HG03064 (cell line): ENCODE data around the gene RIN3.

Experiments used
- ATAC-seq: cut with Tn5 transposase; IDR thresholded peaks from one replicate; pipeline ENCODE4 v1.9.1; 2021; ENCODE audit warnings: low read depth; ENCODE audit not compliant: unreplicated experiment

The RIN3 gene

DNA sequence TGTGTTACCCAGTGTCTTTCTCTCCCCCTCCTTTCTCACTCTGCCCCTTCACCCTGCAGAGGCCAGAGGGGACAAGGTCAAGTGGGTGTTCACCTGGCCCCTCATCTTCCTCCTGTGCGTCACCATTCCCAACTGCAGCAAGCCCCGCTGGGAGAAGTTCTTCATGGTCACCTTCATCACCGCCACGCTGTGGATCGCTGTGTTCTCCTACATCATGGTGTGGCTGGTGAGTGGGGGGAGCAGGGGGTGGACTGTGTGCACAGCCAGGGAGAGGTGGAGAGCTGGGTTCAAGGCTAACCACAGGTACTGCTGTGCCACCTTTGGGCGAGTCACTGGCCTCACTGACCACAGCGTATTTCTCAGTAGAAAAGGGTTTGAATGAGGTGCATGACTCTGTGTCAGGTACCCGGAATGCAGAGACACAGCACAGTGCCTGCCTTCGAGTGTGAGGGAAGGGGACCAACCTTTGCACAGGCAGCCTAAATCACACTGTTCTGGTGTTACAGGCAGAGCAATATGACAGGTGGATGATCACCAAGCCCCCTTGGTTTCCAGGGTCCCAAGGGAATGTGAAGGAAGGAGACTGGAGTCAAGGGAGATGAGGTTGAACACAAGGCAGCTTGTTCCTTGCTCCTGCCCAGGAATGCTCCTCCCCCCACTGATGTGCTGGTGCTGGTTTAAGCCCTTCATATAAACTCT is 30.8 kb upstream of the RIN3 start:
- no peak for ATAC-seq

DNA sequence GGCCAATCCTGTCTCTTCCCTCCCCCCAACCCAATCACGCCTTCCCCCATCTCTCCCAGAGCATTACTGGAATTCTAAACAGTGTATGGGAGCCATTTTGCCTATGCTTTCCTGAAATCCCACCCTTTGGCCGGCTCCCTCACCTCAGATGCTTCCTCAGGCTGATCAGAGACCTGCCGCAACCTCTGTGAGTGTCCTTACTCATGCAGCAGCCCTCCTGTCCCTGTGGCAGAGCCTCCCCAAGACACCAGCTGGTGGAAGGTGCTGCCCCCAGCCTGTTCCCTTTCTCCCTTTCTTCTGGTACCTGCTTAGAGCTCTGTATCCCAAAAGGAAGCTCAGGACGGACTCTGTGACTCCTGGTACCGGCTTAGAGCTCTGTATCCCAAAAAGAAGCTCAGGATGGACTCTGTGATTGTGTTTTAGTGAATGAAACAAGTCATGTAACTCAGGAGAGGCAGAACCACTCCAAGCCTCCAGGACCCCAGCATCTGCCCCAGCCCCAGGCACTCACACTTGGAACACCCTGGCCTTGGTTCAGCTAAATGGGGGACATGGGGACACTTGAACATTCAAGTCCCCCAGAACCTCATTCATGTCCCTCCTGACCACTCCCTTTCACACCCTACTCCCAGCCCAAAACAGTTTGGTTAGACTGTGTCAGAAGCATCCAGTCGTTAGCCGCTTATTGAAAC is 29.3 kb upstream of the RIN3 start:
- no peak for ATAC-seq

DNA sequence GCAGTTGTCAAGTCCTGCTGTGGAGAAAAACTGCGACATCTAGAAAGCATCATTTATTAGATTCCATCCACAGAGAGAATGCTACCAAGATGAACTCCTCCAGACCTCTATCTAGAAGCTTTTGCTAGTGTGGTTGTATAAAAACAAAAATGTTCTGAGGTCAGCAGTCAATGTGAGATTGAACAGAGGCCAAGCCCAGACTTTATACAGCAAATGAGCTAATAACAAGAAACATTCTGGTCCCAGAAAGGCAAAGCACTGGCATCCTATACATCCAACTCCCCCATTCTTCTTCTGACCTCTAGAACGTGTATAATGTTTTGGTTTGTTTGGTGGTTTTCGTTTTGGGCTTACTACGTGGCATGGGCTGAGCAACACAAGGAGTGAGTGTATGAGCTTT is 26.7 kb upstream of the RIN3 start:
- ATAC-seq = no peak

DNA sequence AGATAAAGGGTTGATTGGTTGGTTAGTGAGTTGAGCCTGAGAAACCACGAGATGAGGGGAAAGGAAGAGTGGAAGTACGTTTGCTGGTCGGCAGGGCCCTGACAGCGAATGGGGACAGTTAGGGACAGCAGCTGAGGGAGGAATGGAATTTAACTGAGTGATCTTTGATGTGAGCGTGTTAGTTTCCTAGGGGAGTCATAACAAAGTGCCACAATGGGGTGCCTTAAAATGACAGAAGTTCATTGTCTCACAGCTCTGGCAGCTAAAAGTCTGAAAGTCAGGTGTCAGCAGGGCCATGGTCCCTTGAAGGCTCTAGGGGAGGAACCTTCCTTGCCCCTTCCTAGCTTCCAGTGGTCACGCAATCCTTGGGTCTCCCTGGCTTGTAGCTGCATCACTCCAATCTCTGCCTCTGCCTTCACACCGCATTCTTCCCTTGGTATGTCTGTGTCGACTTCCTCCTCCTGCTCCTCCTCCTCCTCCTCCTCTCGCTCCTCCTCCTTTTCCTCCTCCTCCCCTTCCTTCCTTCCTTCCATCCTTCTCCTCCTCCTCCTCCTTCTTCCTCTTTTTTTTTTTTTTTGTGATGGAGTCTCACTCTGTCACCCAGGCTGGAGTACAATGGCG is 26.0 kb upstream of the RIN3 start:
- no peak for ATAC-seq

DNA sequence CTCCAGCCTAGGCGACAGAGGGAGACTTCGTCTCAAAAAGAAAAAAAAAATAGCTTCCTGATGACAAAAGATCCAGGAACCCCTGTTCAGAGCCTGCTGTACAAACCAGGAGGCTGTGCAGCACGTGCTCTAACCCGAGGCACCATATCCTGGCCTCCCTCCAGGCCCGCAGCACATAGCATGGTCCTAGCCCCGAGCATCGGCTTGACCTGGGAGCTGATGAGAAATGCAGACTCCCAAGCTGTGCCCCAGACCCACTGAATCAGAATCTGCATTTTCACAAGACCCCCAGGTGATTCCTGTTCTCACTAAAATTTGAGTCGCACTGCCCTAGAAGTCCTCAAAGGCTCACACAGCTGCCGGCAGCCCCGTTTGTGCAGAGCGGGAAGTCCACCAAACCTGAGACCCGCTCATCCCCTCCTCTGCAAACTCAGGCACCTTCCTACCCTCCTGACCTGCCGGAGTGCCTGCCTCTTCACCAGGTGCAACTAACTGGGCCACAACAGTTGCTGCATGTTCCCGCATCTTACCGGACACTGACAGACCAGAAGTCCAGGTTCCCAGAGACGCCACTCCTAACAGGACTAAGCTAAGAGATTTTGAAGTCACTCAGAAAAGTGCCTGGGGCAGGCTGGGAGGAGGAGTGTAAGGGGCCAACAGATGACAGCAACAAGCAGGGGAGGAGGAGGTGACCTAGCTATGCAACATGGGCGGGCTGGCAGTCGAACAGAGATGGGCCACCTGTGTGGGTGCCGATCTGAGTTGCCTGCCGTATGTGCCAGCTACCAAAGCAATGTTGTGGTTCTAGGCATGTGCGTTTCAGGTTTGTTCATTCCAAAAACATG is 24.0 kb upstream of the RIN3 start:
- no peak for ATAC-seq

DNA sequence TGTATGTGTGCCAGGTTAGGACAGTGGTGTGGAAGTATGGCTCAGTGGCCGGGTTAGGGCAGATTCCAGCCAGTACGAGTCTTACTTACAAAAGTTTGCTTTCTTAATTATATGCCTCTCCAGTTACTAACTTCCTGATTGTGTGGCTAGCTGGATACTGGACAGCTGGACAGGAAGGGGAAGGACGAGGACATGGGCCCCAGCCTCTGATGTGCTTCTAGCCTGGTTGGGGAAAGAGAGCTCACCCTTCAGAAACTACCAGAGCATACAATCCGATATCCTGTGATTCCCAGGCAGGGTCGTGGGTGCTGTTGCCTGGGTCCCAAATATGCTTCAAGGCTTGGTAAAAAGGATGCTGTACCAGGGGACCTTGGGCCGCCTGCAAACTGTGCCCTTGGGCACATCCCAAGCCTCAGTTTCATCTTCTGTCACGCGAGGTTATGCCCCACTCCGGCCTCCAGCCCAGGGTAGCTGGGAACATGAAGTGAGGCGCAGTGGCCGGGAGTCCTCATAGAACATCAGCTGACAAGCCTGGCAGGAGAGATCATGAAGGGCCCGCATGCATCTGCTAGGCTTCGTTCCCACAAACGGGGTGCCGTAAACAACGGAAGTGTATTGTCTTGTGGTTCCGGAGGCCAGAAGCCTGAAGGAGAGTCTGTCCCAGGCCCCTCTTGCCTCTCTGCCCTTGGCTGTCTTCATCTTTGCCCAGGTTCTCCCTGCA is 23.2 kb upstream of the RIN3 start:
- no peak for ATAC-seq

DNA sequence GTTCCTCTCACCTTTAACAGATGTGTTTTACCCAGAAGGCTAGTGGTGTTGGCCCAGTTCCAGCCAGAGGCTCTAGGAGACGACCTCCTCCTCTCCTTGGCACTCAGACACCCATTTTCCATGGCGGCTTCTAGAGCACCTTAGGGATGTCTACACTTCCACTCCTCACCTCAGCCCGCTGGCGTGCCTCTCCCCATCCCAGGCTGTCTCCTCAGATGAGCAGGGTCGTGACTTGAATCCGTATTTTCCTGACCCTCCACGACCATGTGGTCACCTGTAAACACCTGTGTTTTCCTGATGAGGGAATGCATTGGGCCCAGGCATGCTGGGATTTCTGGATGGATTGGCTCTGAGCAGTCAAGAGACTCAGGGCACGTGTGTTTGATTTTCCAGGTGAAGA is 21.8 kb upstream of the RIN3 start:
- ATAC-seq = no peak

DNA sequence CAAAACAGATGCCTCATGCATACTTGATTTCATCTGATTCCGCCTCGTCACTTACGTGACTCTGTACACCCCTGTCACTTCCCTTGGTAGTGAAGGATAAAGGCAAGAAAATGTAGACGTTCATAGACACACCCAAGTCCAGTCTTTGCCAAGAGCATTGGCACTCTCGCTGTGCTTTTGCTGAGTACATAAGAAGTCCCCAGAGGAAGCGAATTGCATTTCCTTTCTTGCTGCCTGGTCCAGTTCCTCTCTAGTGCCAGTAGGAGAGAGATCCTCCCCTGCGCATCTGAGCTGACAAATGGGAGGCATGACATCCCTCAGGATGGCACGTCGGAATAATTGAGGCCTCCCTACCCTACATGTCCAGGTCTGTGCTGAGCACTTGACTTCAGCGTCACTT is 21.3 kb upstream of the RIN3 start:
- ATAC-seq = no peak

DNA sequence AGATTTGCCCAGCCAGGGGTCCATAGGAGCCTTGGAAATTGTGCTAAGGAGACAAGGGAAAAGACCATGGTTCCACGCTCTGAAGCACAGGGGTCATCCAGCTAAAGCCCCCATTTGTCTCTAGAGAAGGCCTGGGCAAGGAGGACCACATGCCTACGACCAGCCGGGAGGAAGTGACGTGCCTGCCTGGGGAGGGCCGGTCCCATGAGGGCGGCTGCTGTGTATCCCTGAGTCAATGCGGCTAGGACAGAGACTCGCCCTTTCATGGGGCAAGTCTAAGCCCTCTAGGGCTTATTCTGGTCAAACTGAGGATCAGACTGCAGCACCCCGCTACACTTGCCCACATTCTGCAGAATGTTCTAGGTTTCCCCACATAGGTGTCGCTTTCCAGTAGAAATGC is 20.6 kb upstream of the RIN3 start:
- no peak for ATAC-seq

DNA sequence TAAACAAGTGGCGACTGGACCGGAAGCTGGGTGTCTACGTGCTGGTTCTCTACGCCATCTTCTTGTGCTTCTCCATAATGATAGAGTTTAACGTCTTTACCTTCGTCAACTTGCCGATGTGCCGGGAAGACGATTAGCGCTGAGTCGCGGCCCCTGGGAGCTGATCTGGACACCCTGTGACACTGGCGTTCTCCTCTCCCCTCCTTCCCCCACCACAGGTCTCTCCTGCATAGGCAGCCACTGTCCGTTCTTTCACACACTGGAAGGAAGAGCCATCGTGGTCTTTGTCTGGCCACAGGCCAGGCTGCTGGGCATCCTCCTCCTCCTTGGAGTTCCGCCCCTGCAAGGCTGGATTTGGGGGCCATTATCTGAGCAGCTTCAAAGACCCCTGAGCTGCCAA is 20.1 kb upstream of the RIN3 start:
- ATAC-seq = no peak

DNA sequence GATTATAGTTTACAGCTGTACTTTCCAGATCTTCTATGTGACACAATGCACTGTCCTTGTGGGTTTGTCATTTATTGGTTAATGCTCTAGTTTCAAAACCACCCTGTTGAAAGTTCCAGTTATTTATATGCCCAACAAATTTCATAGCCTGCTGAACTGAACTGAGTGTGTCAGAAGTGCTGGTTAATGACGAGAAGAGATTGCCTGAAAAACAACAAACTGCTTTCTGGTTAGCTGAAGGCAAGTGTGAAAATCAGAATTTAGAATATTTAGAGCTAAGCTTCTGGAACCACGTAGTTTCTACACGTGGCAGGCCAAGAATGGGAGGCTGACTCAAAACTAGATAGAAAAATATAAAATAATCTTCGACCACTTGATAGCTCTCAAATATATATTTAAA is 19.1 kb upstream of the RIN3 start:
- ATAC-seq = no peak

DNA sequence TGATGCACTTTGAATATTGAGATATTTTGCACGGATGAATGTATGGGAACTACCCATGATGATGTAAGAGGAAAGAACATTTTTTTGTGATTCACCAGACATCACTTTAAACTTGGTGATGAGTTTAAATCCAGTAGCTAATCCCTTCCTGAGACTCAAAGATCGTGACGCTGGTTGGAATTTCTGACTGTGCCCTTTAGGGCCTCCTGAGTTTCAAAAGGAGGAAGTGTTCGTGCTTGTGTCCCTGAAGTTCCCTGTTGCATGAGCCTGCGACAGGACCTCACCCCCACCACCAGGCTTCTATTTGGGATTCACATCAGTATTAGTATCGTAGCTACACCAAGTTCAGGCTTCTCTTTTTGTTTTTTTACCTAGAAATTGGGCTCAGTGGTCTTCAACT is 18.6 kb upstream of the RIN3 start:
- ATAC-seq = no peak

DNA sequence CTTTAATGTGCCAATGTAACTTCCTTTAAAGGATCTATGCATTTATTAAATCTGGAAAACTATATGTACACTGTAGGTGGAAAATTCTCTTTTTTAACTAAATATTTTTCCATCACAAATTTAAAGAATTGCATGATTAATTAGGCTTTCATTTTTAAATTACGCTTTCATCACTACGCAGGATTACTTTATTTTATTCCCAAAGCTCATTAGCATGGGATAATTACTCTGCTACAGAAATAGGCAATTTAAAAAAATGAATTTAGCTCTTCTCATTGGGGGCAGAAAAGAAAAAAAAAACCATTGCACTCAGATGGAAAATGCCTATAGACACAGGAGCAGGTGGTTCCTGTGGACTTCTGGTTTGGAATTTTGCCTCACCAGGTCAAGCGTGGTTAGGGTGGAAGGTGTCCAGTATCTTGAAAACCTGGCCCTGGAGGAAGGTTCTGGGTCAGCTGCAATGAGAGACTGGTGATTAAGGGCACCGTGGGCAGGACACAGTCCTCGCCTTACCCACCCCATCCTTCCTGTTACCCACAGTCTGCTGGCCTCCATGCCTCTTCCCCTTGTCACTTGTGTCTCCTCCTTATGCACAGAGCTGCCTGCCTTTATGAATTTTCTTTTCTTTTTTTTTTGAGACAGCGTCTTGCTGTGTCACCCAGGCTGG is 17.3 kb upstream of the RIN3 start:
- no peak for ATAC-seq

DNA sequence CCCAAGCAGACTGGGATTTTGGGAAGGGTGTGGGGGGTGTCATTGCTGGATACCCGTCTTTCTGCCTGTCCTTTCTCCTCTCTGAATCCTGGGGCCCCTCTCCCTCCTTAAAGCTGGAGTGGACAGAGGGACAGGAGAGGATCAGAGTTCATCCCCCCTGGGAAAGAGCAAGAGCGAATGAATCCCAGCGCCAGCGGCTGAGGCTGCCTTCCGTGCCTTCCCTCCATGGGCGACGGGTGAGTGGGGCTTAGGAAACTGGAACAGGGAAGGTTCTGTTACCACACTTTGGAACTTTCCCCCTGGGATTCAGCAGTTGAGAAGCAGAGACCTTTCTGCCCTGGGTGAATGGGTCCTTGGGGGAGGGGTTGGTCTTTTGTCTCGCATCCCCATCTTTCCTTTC is 16.2 kb upstream of the RIN3 start:
- ATAC-seq = no peak

DNA sequence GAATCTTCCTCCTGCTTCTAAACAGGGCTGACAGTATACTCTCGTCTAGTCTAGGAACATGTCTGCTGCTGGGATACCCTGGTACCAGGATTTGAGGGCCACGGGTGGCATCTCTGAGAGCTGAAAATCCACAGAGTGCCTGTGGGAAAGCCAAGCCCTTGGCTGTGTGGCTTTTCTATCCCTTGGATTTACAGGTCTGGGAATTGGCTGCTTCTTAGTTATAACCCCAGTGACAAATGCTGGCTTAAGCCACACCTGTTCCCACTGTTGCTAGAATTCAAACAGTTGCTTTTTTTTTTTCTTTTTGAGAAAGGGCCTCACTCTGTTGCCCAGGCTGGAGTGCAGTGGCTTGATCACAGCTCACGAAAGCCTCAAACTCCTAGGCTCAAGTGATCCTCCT is 14.3 kb upstream of the RIN3 start:
- ATAC-seq = no peak

DNA sequence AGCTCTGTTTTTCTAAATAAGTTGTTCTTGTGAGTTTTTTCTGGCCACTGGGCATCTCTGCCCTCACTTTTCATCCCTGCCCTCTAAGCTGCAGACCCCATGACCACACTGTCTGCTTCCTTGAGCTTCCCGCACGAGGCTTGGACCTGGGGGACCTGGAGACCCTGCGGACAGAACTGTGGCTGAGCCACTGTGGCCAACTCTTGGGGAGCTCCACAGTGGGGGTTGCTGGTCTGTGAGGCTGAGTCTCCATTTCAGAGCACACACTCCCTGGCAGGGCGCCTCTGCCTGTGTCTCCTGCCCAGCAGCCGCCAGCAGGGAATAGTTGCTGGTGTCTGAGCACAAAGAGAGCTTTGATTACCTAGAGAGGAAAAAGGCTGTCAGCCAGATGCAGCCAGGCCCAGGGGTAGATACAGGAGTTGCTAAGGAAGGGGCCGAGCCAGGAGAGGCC is 13.1 kb upstream of the RIN3 start:
- ATAC-seq = no peak

DNA sequence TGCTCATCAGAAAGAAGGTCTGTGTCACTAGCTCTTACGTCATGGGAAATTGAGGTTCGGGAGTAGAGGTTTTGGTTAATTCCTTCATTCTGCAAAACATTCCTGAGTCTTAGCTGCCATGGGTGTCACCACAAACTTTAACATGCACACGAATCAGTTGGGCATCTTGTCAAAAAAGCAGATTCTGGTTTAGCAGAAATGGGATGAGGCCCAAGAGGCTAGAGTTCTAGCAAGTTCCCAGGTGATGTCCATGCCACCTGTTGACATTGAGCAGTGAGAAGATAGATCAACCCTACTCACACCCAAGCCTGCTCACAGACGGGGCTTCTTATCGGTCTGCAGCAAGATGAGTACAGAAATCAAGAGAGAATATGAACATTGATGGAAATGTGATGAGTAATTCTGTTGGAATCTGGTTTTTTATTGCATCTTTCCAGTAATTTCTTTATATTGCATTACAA is 11.7 kb upstream of the RIN3 start:
- ATAC-seq = no peak

DNA sequence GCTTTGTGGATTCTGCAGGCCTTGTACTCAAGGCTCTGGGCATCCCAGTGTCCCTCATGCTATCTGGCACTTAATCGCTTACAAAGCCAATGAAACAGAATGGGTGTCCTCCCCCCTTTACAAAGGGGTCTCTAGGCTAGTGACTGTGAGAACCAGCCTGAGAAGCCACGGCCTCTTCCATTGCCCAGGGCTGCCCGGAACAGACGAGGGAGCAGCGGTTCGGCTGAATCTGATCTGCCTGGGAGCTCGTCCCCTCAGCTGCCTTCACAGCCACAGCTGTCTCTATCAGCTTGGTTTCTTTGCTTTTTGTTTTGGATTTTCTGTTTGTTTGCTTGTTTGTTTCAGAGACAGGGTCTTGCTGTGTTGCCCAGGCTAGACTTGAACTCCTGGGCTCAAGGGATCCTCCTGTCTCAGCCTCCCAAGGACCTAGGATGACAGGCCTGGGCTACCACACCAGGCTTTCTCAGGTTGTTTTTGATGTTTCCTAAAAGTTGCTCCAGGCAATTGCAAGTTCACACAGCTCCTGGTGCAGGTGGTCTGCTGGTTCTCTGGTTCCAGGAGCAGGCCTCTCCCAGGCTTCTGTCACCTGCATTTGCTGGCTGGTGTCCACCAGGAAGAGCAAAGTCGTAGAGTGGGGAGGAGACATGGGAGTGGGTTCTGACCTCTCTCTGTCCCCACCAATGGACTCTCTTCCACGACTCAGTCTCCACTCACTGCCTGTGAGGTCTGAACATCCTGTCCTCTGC is 10.9 kb upstream of the RIN3 start:
- ATAC-seq = no peak
